Measurements from ENCODE around the gene LRFN3. TPM values are rescaled to one million over a fixed set of nuclear protein-coding genes. Genes with fewer than 3 reads are reported as not detected.
"Not testable (repeated sequence)": the region's sequence is repeated elsewhere in the genome, so short reads cannot be mapped to it uniquely, and the experiment has no call there.

The LRFN3 gene
- total RNA-seq, 1 donor from 2014 or later = 21.0 TPM

DNA sequence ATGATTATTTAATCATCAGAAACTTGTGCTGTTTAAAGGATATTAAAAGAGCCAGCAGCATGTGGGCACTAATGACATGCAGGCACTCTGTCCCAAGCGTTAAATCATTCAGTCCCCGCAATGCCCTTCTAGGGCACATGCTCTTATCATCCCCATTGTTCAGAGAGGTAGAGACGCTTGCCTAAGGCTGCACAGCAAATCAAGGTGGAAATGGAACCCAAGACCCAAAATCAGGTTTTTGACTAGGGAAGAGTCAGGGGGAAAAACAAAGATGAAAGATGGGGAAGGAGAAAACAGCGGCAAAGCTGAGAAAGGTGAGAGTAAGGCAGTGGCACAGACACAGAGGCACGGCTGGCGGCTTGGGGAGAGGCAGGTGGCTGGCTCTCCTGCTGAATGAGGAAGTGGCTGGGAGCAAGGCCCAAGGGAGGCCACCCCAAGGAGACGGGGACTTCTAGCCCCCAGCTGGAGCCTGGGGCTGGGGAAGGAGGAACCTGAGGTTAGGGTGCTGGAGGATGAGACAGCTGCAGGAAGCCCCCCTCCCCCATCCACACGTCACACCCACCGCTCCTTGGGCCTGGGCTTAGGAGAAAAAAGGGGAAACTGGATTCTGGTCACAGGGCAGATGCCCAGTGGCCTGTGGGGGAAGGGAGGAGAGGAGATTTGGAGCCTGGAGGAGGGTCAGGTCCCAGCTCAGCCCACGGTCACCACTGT, 27.0 kb upstream of the LRFN3 start:
- no peak overlapping the region for H3K4me3 Mint-ChIP-seq (ENCODE audit: unreplicated experiment)

DNA sequence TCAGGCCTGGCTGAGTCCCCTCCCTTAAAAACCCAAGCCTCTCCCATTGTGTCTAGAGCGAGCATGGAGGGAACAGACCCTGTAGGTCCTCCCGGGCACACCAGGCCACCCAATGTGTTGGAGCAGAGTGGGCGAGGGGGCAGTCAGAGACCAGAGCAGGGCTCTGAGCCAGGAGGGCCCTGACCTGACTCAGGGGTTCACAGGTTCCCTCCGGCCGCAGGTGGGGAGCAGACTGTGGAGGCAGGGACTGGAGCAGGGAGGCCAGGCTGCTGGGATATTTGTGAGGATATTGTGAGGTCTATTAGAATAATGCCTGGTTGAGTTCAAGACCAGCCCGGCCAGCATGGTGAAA, 26.5 kb upstream of the LRFN3 start:
- Mint-ChIP-seq H3K27ac (ENCODE audit: unreplicated experiment) (no peak overlapping the region), H3K36me3 (ENCODE audit: low read depth) (no peaks in the 10 kb centered on the region), H3K9me3 (ENCODE audit: low read depth) (no peaks in the 10 kb centered on the region), H3K4me3 (ENCODE audit: unreplicated experiment) (no peak overlapping the region), H3K4me1 (ENCODE audit: low read depth) (peaks cover 6% of the 10 kb centered on the region), H3K27me3 (ENCODE audit: low read depth) (no peaks in the 10 kb centered on the region)
- no peak for TF ChIP-seq CTCF (IDR thresholded peaks at IDR 0.05)
- DNase-seq (ENCODE audit: low spot score) = no peak

More for the DNA sequence above, 27.0 kb upstream of the LRFN3 start:
- Mint-ChIP-seq H3K36me3 (ENCODE audit: low read depth) (no peaks in the 10 kb centered on the region), H3K9me3 (ENCODE audit: low read depth) (no peaks in the 10 kb centered on the region), H3K27me3 (ENCODE audit: low read depth) (no peaks in the 10 kb centered on the region), H3K4me1 (ENCODE audit: low read depth) (peaks cover 6% of the 10 kb centered on the region), H3K27ac (ENCODE audit: unreplicated experiment) (no peak overlapping the region)
- no peak for TF ChIP-seq CTCF (IDR thresholded peaks at IDR 0.05)
- no peak for DNase-seq (ENCODE audit: low spot score)

DNA sequence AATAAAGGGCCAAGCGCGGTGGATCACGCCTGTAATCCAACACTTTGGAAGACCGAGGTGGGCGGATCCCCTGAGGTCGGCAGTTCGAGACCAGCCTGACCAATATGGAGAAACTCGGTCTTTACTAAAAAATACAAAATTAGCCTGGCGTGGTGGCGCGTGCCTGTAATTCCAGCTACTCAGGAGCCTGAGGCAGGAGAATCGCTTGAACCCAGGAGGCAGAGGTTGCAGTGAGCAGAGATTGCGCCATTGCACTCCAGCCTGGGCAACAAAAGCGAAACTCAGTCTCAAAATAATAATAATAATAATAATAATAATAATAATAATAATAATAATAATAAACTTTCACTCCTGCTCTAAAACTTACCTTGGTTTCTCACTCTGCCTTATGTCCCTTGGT, 25.8 kb upstream of the LRFN3 start:
- not testable (repeated sequence) for H3K36me3 Mint-ChIP-seq (ENCODE audit: low read depth); H3K27ac Mint-ChIP-seq (ENCODE audit: unreplicated experiment); H3K27me3 Mint-ChIP-seq (ENCODE audit: low read depth); H3K4me1 Mint-ChIP-seq (ENCODE audit: low read depth); DNase-seq (ENCODE audit: low spot score); H3K9me3 Mint-ChIP-seq (ENCODE audit: low read depth); H3K4me3 Mint-ChIP-seq (ENCODE audit: unreplicated experiment)

- H3K4me3 Mint-ChIP-seq (ENCODE audit: unreplicated experiment) = no peak overlapping the region
- H3K9me3 Mint-ChIP-seq (ENCODE audit: low read depth) = no peaks in the 10 kb centered on the region
- H3K4me1 Mint-ChIP-seq (ENCODE audit: low read depth) = peaks cover 6% of the 10 kb centered on the region
- peaks cover 2% of the 10 kb centered on the region for H3K27me3 Mint-ChIP-seq (ENCODE audit: low read depth)
- DNase-seq (ENCODE audit: low spot score) = no peak
- no peaks in the 10 kb centered on the region for H3K36me3 Mint-ChIP-seq (ENCODE audit: low read depth)
- no peak overlapping the region for H3K27ac Mint-ChIP-seq (ENCODE audit: unreplicated experiment)
- no peak for TF ChIP-seq CTCF (IDR thresholded peaks at IDR 0.05)
These were observed 25.0 kb upstream of the LRFN3 start for GRCh38 chr19:35911173-35911572.

DNA sequence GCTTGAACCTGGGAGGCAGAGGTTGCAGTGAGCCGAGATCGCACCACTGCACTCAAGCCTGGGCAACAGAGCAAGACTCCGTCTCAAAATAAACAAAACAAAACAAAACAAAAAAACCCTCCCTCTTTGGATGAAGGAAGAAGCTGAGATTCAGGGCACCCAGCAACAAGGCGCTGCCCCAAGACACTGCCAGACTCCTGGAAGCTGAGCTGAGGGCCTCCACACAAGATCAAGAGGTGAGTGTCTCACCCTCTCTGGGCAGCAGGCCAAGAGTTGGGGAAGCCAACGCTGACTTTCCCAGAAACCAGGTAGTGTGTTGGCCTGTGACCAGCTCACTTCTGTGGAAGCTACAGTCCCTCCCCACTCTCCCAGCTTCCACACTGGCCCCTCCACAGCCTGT, 24.4 kb upstream of the LRFN3 start:
- peaks cover 6% of the 10 kb centered on the region for H3K4me1 Mint-ChIP-seq (ENCODE audit: low read depth)

More for the DNA sequence above, 24.4 kb upstream of the LRFN3 start:
- no peak overlapping the region for H3K27ac Mint-ChIP-seq (ENCODE audit: unreplicated experiment)
- H3K27me3 Mint-ChIP-seq (ENCODE audit: low read depth) = peaks cover 2% of the 10 kb centered on the region
- no peaks in the 10 kb centered on the region for H3K9me3 Mint-ChIP-seq (ENCODE audit: low read depth)
- H3K4me3 Mint-ChIP-seq (ENCODE audit: unreplicated experiment) = no peak overlapping the region
- no peak for DNase-seq (ENCODE audit: low spot score)
- no peak for TF ChIP-seq CTCF (IDR thresholded peaks at IDR 0.05)
- no peaks in the 10 kb centered on the region for H3K36me3 Mint-ChIP-seq (ENCODE audit: low read depth)
